ELR (cell line): ENCODE data around the gene PBX4.

ENCODE experiments used
- DNase-seq: peaks from one replicate; pipeline ENCODE4 v3.0.0-alpha.2; 2015; ENCODE audit warnings: low read depth

Gene PBX4

GRCh38 chr19:19554074-19555023 is 64.1 kb downstream of the PBX4 start:
- DNase-seq = peak; percentile 67

GRCh38 chr19:19553670-19554069 is 64.8 kb downstream of the PBX4 start:
- DNase-seq = no peak

- peak; percentile 61 for DNase-seq
Measured at GRCh38 chr19:19552798-19553197, 65.7 kb downstream of the PBX4 start.

- DNase-seq = no peak
Measured at GRCh38 chr19:19551853-19552192, 66.7 kb downstream of the PBX4 start.

- no peak for DNase-seq
Measured at GRCh38 chr19:19550972-19551852, 67.3 kb downstream of the PBX4 start.

GRCh38 chr19:19550485-19550929 is 68.0 kb downstream of the PBX4 start:
- DNase-seq = peak; percentile 27

GRCh38 chr19:19549804-19550464 is 68.6 kb downstream of the PBX4 start:
- no peak for DNase-seq

- DNase-seq = no peak
Measured at GRCh38 chr19:19548915-19549759, 69.3 kb downstream of the PBX4 start.

GRCh38 chr19:19547674-19548336 is 70.7 kb downstream of the PBX4 start:
- no peak for DNase-seq

- DNase-seq = no peak
Measured at GRCh38 chr19:19546751-19547162, 71.7 kb downstream of the PBX4 start.

- DNase-seq = no peak
Measured at GRCh38 chr19:19545707-19546106, 72.8 kb downstream of the PBX4 start.

- DNase-seq = no peak
Measured at GRCh38 chr19:19544954-19545591, 73.4 kb downstream of the PBX4 start.

GRCh38 chr19:19544257-19544953 is 74.1 kb downstream of the PBX4 start:
- DNase-seq = no peak

GRCh38 chr19:19543640-19544039 is 74.8 kb downstream of the PBX4 start:
- no peak for DNase-seq

GRCh38 chr19:19543101-19543500 is 75.4 kb downstream of the PBX4 start:
- DNase-seq = no peak

- no peak for DNase-seq
Measured at GRCh38 chr19:19542507-19542906, 76.0 kb downstream of the PBX4 start.

GRCh38 chr19:19541616-19542015 is 76.9 kb downstream of the PBX4 start:
- DNase-seq = no peak

- DNase-seq = peak; percentile 60
Measured at GRCh38 chr19:19540715-19541515, 77.6 kb downstream of the PBX4 start.
